Natural killer cell treated with Interleukin-12 subunit alpha and Interleukin-12 subunit beta and Interleukin-15 and Interleukin-18, amount 100 ng/mL, for 72 hours (primary cell): ENCODE results near the gene FNBP1L. TPM values are rescaled to one million over a fixed set of nuclear protein-coding genes. Genes with fewer than 3 reads are reported as not detected.
"Not testable (repeated sequence)": the region's sequence is repeated elsewhere in the genome, so short reads cannot be mapped to it uniquely, and the experiment has no call there.

Source experiments
- ATAC-seq, 2 donors: fragments of 150-1000 bp; cut with Tn5 transposase in 1 of 2; sonication (Bioruptor Pico), chemical (Tn5 transposase) in 1 of 2; 2 replicates each; pipeline ENCODE4 v1.10.0; 2021
- DNase-seq: peaks from one replicate; pipeline ENCODE4 v3.0.0; 2022; ENCODE audit warnings: low spot score
- H3K27ac Mint-ChIP-seq, 2 donors: 1 replicate in 1 of 2; 2 replicates in 1 of 2; pipeline ENCODE4 v1.8.0; 2022; ENCODE audit warnings: mixed read lengths in 2 of 2, mild to moderate bottlenecking in 1 of 2, moderate library complexity in 1 of 2
- H3K27me3 Mint-ChIP-seq, 2 donors: 1 replicate in 1 of 2; 2 replicates in 1 of 2; pipeline ENCODE4 v1.8.0; 2022; ENCODE audit warnings: mixed read lengths in 2 of 2
- H3K36me3 Mint-ChIP-seq: one replicate; pipeline ENCODE4 v1.8.0; 2022; ENCODE audit warnings: mixed read lengths
- H3K4me1 Mint-ChIP-seq, 2 donors: 1 replicate in 1 of 2; 2 replicates in 1 of 2; pipeline ENCODE4 v1.8.0; 2022; ENCODE audit warnings: low read depth in 2 of 2, mixed read lengths in 2 of 2, mild to moderate bottlenecking in 1 of 2
- H3K4me3 Mint-ChIP-seq: one replicate; pipeline ENCODE4 v1.8.0; 2022; ENCODE audit warnings: mixed read lengths
- H3K9me3 Mint-ChIP-seq: 2 replicates; pipeline ENCODE4 v1.8.0; 2022; ENCODE audit warnings: mixed read lengths
- total RNA-seq, 2 donors: library from RNA; stranded (reverse); gene quantifications; one replicate each; pipeline ENCODE4 v1.2.3, GENCODE V29; 2022

Gene FNBP1L
- total RNA-seq, 2 donors from 2014 or later: 0.24 to 0.31 TPM

- no peaks in the 10 kb centered on the region for H3K9me3 Mint-ChIP-seq
- DNase-seq (no peak), ATAC-seq (no peak)
- peaks cover 18 to 20% of the 10 kb centered on the region in 2 donors for H3K4me1 Mint-ChIP-seq
- no peak overlapping the region for H3K27ac Mint-ChIP-seq
- peaks cover 37 to 64% of the 10 kb centered on the region in 2 donors for H3K27me3 Mint-ChIP-seq
- H3K36me3 Mint-ChIP-seq: no peaks in the 10 kb centered on the region
- no peak overlapping the region for H3K4me3 Mint-ChIP-seq
Observed at GRCh38 chr1:93450321-93450720, 2.4 kb downstream of the FNBP1L start.

GRCh38 chr1:93453911-93454310 is 6.0 kb downstream of the FNBP1L start:
- Mint-ChIP-seq H3K9me3 (no peaks in the 10 kb centered on the region), H3K4me3 (no peak overlapping the region), H3K27ac (no peak overlapping the region), H3K27me3 (peaks cover 29 to 50% of the 10 kb centered on the region in 2 donors), H3K36me3 (no peaks in the 10 kb centered on the region), H3K4me1 (peaks cover 6% of the 10 kb centered on the region in 2 donors)
- ATAC-seq: no peak
- no peak for DNase-seq

DNA sequence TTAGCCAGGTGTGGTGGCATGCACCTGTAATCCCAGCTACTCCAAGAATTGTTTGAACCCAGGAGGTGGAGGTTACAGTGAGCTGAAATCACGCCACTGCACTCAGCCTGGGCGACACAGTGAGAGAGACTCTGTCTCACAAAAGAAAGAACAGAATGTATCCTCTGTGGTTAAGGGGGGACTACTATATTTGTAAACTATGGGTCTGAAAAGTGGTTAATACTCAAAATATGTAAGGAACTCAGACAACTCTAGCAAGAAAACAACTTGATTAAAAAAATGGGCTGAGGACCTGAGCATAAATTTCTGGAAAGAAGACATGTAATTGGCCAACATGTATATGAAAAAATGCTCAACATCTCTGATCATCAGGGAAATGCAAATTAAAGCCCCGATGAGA is 11.2 kb downstream of the FNBP1L start:
- Mint-ChIP-seq H3K36me3 (no peaks in the 10 kb centered on the region), H3K9me3 (no peaks in the 10 kb centered on the region), H3K4me1 (no peaks in the 10 kb centered on the region), H3K4me3 (no peak overlapping the region), H3K27ac (no peak overlapping the region), H3K27me3 (peaks cover 10 to 11% of the 10 kb centered on the region in 2 donors)
- DNase-seq: no peak
- ATAC-seq: no peak

- no peaks in the 10 kb centered on the region for H3K4me1 Mint-ChIP-seq
- H3K27ac Mint-ChIP-seq: no peak overlapping the region
- H3K36me3 Mint-ChIP-seq: peaks cover 6% of the 10 kb centered on the region
- H3K27me3 Mint-ChIP-seq: peaks cover 11 to 18% of the 10 kb centered on the region in 2 donors
- DNase-seq (no peak), ATAC-seq (no peak)
- H3K9me3 Mint-ChIP-seq: peaks cover 6% of the 10 kb centered on the region
- no peak overlapping the region for H3K4me3 Mint-ChIP-seq
Observed at GRCh38 chr1:93461236-93461635, 13.3 kb downstream of the FNBP1L start.

DNA sequence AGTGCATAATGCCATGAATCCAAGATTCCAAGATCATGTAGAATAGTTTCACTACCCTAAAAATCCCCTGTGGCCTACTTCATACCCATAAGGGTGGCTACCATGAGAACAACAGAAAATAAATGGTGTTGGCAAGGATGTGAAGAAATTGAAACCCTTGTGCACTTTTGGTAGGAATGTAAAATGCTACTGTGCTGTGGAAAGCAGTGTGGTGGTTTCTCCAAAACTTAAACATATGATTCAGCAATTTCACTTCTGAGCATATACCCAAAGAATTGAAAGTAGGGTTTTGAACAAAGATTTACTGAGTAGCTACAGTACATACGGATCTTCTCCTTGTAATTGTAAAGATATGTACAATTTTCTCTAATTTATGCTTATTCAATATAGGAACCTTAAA is 16.0 kb downstream of the FNBP1L start:
- Mint-ChIP-seq H3K4me1 (no peaks in the 10 kb centered on the region), H3K36me3 (peaks cover 7% of the 10 kb centered on the region), H3K27ac (no peak overlapping the region), H3K9me3 (peaks cover 14% of the 10 kb centered on the region), H3K4me3 (no peak overlapping the region), H3K27me3 (peaks cover 8 to 32% of the 10 kb centered on the region in 2 donors)
- DNase-seq (no peak), ATAC-seq (no peak)

- not testable (repeated sequence) for H3K27ac Mint-ChIP-seq, H3K4me1 Mint-ChIP-seq, DNase-seq, ATAC-seq, H3K4me3 Mint-ChIP-seq, H3K36me3 Mint-ChIP-seq
- H3K27me3 Mint-ChIP-seq: peaks cover 6 to 32% of the 10 kb centered on the region in 2 donors
- peaks cover 14% of the 10 kb centered on the region for H3K9me3 Mint-ChIP-seq
Observed at GRCh38 chr1:93465371-93466082, 17.6 kb downstream of the FNBP1L start.

- no peak for ATAC-seq
- no peaks in the 10 kb centered on the region for H3K4me1 Mint-ChIP-seq
- H3K27ac Mint-ChIP-seq: no peak overlapping the region
- H3K36me3 Mint-ChIP-seq: peaks cover 7% of the 10 kb centered on the region
- peaks cover 5 to 32% of the 10 kb centered on the region in 2 donors for H3K27me3 Mint-ChIP-seq
- peaks cover 14% of the 10 kb centered on the region for H3K9me3 Mint-ChIP-seq
- no peak for DNase-seq
- no peak overlapping the region for H3K4me3 Mint-ChIP-seq
Observed at GRCh38 chr1:93467606-93468005, 19.7 kb downstream of the FNBP1L start.

GRCh38 chr1:93468662-93469061 is 20.7 kb downstream of the FNBP1L start:
- DNase-seq (no peak), ATAC-seq (no peak)
- Mint-ChIP-seq H3K36me3 (peaks cover 7% of the 10 kb centered on the region), H3K27ac (no peak overlapping the region), H3K9me3 (peaks cover 14% of the 10 kb centered on the region), H3K4me1 (no peaks in the 10 kb centered on the region), H3K27me3 (peaks cover 5 to 32% of the 10 kb centered on the region in 2 donors), H3K4me3 (no peak overlapping the region)

DNA sequence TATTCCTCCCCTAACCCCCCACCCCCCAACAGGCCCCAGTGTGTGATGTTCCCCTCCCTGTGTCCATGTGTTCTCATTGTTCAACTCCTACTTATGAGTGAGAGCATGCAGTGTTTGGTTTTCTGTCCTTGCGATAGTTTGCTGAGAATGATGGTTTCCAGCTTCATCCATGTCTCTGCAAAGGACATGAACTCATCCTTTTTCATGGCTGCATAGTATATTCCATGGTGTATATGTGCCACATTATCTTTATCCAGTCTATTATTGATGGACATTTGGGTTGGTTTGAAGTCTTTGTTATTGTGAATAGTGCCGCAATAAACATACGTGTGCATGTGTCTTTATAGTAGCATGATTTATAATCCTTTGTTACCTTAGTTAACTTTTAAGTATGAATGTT is 21.3 kb downstream of the FNBP1L start:
- H3K36me3 Mint-ChIP-seq, H3K4me3 Mint-ChIP-seq, H3K4me1 Mint-ChIP-seq, ATAC-seq, DNase-seq, H3K27ac Mint-ChIP-seq: not testable (repeated sequence)
- Mint-ChIP-seq H3K27me3 (peaks cover 5 to 32% of the 10 kb centered on the region in 2 donors), H3K9me3 (peaks cover 14% of the 10 kb centered on the region)

- Mint-ChIP-seq H3K36me3 (peaks cover under 1% of the 10 kb centered on the region), H3K4me1 (no peaks in the 10 kb centered on the region), H3K27ac (no peak overlapping the region), H3K4me3 (no peak overlapping the region), H3K27me3 (peaks cover 2 to 26% of the 10 kb centered on the region in 2 donors), H3K9me3 (peaks cover 8% of the 10 kb centered on the region)
- no peak for ATAC-seq
- DNase-seq: no peak
Observed at GRCh38 chr1:93471284-93471683, 23.4 kb downstream of the FNBP1L start.

DNA sequence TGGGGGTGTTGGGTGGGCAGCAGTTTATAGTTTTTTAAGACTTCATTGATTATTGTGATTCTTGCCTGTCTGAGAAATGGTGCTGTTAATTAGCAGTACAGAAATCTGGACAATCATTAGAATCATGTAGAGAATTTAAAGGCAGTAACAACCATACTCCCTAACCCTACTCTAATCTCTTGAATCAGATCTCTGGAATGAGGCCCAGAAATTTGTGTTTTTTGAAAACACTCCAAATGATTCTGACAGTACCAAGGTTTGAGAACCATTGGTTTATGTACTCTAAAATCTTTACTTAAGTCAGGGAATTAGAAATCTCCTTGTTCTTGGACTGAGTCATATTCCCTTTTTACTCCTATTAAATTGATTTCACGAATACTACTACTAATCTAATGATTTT is 24.0 kb downstream of the FNBP1L start:
- Mint-ChIP-seq H3K9me3 (peaks cover 3% of the 10 kb centered on the region), H3K27ac (no peak overlapping the region), H3K27me3 (peaks cover 5 to 27% of the 10 kb centered on the region in 2 donors), H3K4me3 (no peak overlapping the region), H3K4me1 (no peaks in the 10 kb centered on the region), H3K36me3 (no peaks in the 10 kb centered on the region)
- DNase-seq (no peak), ATAC-seq (no peak)

DNA sequence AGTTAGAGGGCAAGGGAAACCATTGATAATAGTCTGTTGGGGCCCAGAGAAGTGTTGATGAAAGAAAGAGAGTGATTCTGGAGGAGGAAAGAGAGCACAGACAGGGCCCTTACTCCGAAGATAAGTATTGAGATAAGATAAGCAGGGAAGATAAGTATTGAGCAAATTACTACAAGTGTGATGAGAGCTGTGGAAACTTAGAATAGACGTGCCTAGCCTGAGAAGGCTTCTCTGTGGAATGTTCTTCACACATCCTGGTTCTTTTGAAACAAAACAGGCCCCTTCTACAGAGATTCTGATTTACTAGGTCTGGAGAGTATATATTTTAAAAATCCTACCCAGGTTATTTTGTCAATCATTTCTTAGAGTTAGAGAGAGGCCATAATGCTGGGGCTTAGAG is 26.4 kb downstream of the FNBP1L start:
- no peak overlapping the region for H3K27ac Mint-ChIP-seq
- ATAC-seq (no peak), DNase-seq (no peak)
- peaks cover 13 to 24% of the 10 kb centered on the region in 2 donors for H3K27me3 Mint-ChIP-seq
- no peaks in the 10 kb centered on the region for H3K4me1 Mint-ChIP-seq
- H3K4me3 Mint-ChIP-seq: no peak overlapping the region
- H3K36me3 Mint-ChIP-seq: peaks cover 16% of the 10 kb centered on the region
- H3K9me3 Mint-ChIP-seq: peaks cover 13% of the 10 kb centered on the region

DNA sequence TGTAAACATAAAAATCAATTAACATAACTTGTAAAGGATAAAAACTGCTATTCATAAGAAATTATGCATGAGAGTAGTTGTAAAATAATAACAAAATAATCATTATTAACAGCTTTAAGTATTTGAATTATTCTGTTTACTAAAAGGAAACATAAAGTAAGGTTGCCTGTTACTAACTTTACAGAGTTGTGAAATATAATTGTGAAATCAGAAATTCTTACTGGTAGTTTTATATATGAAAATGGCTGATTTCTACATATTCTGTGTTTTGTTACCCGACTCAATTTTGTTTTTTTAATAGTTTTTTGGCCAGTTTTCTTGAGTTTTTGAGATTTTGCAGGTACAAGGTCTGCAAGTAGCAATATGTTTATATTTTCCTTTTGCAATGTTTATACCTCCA is 27.8 kb downstream of the FNBP1L start:
- DNase-seq: no peak
- Mint-ChIP-seq H3K27me3 (peaks cover 13 to 24% of the 10 kb centered on the region in 2 donors), H3K9me3 (peaks cover 13% of the 10 kb centered on the region), H3K4me1 (no peaks in the 10 kb centered on the region), H3K36me3 (peaks cover 16% of the 10 kb centered on the region), H3K4me3 (no peak overlapping the region), H3K27ac (no peak overlapping the region)
- ATAC-seq: no peak

- Mint-ChIP-seq H3K27me3 (peaks cover 14 to 28% of the 10 kb centered on the region in 2 donors), H3K36me3 (peaks cover 16% of the 10 kb centered on the region), H3K9me3 (peaks cover 13% of the 10 kb centered on the region)
- not testable (repeated sequence) for H3K27ac Mint-ChIP-seq, DNase-seq, ATAC-seq, H3K4me3 Mint-ChIP-seq, H3K4me1 Mint-ChIP-seq
Observed at GRCh38 chr1:93479133-93479745, 31.3 kb downstream of the FNBP1L start.
